Measurements from ENCODE around the gene PIP4K2B.
A peak's percentile ranks its signal among the peaks of the same experiment; 100 is the strongest.

PIP4K2B gene

DNA sequence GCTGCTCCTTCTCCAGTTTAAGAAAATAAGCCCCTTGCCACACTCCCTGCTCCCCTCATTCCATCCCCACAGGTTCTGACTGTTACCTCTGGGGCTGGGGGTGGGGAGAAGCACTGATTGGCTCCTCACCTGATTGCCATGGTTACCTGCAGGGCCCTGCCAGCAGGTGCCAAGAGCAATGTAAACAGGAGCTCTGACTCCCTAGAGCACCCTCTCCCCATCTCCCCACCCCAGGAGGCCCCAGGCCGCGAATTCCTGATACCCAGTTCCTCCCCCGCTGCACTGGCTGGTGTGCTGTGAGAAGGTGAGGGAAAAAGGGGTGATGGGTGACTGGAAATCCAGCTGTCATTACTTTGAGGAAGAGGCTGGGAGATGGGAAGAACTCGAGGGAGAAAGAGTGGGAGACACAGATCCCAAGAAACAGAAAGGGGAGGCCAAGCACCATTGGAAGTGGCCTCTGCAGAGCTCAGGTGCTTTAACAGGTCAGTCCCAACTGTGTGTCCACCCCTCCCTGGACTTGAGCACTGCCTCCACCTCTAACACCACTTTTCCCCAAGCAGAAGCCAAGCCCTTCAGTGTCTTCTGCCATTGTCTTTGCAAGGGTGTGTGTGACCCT, 55.7 kb downstream of the PIP4K2B start:
- no peak for DNase-seq

DNA sequence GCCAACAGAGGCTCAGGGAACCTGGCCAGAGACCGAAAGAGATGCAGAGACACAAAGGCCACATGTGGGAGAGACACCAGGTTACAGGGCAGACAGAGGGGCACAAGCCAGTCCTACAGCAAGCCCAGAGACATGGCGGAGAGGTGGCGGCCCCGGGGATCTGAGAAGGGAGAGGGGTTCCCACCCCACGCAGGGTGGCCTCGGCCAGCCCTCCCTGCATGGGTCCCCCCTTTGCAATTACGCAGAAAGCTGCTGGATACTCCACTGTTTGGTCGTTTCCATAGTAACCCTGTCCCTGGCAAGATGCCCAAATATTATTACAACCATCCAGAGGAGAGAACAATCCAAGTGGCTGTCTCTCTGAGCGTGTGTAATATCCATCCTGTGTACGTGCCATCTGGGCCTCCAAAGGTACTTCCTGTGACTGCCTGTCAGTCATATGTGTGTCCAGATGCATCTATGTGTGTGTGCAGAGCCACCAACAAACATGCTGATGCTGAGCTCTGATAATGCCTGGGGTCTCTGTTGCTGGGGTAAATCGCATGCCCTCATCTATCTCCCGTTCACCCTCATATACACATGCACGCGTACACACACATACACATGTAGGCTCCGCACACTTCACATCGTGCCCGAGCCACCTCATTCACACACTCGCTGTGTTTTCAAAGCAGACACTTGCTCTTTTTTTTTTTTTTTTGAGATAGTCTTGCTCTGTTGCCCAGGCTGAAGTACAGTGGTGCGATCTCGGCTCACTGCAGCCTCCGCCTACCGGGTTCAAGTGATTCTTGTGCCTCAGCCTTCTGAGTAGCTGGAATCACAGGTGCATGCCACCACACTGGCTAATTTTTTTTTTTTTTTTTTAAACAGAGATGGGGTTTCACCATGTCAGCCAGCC, 56.7 kb downstream of the PIP4K2B start:
- no peak for DNase-seq

DNA sequence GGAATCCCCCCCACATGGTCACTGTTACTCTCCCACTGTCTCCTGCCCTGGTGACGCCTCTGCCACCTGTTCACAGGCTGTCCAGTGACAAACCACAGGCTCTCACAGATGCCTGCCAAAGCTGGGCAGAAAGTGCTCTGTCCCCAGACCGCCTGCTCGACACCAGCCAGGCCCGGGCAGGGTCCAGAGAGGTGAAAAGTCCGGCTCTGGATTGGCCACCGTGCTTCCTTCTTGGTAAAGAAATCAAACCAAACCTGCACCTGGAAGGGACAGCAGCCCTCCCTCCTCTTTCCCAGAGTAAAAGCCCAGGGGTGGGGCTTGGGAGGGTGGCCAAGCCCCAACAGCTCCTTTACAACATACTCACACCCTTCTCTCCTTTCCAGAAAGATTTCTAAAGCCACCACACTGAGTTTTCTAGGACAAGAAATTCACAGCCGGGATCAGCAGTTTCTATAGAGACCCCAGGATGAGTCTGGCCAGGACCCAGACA, 57.4 kb downstream of the PIP4K2B start:
- no peak for DNase-seq

GRCh38 chr17:38741461-38741860, 57.9 kb downstream of the PIP4K2B start:
- DNase-seq: no peak

- DNase-seq: no peak
These were observed 58.5 kb downstream of the PIP4K2B start for GRCh38 chr17:38740806-38741205.

DNA sequence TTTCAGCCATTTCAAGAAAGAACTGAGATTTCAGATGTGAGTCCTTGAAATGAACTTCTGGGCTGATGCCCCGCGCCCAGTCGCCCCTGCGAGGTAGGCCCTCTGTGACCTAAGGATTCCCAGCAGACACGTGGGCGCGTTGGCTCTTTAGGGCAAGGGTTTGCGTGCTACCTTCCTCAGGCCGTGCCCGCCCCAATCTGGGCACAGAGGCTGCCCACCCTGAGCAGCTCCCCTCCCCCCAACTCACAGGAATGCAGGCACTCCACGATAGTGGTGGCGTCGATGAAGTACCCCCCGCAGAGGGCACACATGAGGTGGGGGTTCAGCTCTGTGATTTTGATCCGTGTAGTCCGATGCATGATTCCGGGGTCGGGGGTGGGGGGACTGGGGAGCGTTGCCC, 59.3 kb downstream of the PIP4K2B start:
- no peak for DNase-seq

- no peak for DNase-seq
These were observed 60.1 kb downstream of the PIP4K2B start for GRCh38 chr17:38739305-38739704.

GRCh38 chr17:38738686-38739085, 60.7 kb downstream of the PIP4K2B start:
- DNase-seq: no peak

- no peak for DNase-seq
These were observed 61.2 kb downstream of the PIP4K2B start for GRCh38 chr17:38738007-38738662.

- DNase-seq: peak; percentile 76
These were observed 64.0 kb downstream of the PIP4K2B start for GRCh38 chr17:38735161-38735997.

GRCh38 chr17:38733982-38734973, 65.1 kb downstream of the PIP4K2B start:
- DNase-seq: peak; percentile 31

- DNase-seq: no peak
These were observed 65.9 kb downstream of the PIP4K2B start for GRCh38 chr17:38733282-38733981.

GRCh38 chr17:38732376-38733281, 66.7 kb downstream of the PIP4K2B start:
- no peak for DNase-seq

- DNase-seq: no peak
These were observed 67.6 kb downstream of the PIP4K2B start for GRCh38 chr17:38731526-38732294.

DNA sequence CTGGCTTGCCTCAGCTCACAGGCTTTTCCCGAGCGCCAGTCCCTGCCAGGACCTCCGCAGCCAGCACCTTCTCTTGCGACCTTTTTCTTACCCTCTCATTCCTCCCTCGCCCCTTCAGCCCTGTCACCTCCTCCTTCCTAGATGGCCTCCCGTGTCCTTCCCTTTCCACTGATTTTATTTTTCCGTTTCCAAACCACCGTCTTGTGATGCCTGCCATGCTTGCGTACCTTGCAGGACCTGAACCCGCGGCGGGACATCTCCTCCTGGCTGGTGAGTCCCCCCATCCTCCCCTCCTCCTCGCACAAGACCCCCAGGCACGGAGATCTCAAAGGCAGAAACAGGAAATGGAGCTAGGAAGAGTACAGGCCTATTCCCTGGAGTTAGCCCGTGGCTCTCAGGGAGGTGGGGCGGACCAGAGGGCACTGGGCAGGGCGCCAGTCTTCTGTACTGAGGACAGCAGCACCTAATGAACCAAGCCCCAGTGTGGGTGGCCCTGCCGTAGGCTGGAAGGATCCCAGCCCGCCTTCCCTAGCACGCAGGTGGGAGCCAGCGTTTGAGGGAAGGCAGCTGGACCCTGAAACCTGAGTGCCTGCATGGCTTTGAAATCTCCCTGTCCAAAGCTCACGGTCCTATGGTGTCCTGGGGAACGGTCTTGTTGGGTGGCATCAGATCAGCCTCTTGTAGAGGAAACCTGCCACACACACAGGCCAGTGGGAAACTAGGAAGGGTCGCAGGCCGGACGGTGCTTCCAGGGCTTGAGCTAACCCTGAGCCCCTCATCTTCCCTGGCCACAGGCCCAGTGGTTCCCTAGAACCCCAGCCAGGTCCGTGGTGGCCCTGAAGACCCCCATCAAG, 68.6 kb downstream of the PIP4K2B start:
- peak; percentile 36 for DNase-seq

DNA sequence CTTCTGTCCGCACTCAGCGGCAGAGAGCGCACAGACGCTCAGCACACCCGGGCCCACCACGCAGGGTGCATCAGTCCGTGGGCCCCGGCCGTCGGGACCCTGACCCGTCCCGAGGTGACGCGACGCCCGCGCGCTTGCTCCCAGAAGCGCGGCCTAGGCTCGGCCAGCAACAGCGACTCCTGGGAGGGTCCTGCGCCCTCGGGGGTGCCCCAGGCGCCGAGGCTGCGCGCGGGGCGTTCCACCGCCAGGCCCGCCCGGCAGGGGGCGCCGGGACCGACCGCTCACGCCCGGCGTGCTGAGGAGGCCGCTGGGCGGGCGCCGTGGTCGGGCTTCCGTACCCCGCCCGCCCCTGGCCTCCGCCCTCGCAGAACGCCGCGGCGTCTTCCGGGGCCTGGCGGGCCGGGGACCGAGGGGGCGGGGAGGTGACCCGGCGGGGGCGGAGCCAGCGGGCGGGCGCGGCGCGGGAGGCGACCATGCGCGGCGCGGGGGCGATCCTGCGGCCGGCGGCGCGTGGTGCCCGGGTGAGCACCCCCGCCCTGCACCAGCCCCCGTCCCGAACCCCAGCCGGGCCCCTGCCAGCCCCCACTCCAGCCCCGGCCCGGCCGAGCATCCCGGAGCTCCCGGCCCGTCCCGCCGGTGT, 69.3 kb downstream of the PIP4K2B start, which contains the start of gene CISD3:
Gene CISD3, plus strand, starts transcription at position 456 of the 640 bp plus-strand sequence. Its CDS starts 18 bp downstream, at position 474.
- peak; percentile 84 for DNase-seq

GRCh38 chr17:38729368-38729885, 69.9 kb downstream of the PIP4K2B start:
- no peak for DNase-seq
